GM18499 (cell line): Measurements from ENCODE around the gene SLAMF1.
"Not testable (repeated sequence)": the region's sequence is repeated elsewhere in the genome, so short reads cannot be mapped to it uniquely, and the experiment has no call there.

Experiments
- ATAC-seq: cut with Tn5 transposase; IDR thresholded peaks from one replicate; pipeline ENCODE4 v1.9.1; 2021; ENCODE audit warnings: moderate number of reproducible peaks; ENCODE audit not compliant: insufficient read depth, unreplicated experiment

Gene SLAMF1

DNA sequence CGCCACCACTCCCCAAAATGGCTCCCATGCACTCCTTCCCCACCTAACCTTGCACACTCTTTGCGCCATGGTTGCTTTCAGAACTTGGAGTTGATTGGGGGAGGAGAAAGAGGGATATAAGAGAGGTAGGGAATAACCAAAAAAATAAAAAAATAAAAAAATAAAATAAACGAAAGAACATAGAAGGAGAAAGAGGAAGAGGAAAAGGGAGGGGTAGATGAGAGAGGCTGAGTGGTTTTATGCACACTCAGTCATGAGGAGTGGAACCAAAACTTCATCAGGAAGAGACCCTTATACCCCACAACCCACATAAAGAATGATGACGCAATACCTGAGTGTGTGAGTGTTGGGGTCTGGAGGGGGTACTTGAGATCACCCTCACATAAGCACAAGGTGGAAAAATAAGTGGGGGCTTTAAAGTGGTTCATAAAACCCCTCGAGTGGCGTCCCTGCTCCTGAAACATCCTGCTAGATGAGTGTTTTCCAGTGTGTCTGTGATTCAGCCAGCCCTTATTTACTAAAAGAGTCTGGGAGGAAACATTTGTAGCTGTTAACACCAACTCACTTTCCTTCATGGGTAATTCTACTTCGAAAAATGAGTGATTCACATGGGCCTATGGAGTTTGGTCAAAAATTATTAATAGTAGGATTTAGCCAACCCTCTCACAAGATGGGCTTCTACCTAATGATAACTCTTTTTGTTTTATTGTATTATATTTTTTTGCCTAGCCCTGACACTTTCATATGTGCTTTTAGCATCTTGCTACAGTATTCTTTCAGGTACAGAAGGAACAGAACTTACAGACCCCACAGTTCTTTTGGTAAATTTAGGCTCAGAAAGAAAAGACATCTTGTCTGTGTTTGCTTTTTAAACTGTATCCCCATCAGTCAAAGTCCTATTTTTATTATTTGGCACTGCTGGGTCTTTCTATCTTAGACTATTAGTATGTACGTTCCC is 5.2 kb downstream of the SLAMF1 start:
- ATAC-seq, result no peak

DNA sequence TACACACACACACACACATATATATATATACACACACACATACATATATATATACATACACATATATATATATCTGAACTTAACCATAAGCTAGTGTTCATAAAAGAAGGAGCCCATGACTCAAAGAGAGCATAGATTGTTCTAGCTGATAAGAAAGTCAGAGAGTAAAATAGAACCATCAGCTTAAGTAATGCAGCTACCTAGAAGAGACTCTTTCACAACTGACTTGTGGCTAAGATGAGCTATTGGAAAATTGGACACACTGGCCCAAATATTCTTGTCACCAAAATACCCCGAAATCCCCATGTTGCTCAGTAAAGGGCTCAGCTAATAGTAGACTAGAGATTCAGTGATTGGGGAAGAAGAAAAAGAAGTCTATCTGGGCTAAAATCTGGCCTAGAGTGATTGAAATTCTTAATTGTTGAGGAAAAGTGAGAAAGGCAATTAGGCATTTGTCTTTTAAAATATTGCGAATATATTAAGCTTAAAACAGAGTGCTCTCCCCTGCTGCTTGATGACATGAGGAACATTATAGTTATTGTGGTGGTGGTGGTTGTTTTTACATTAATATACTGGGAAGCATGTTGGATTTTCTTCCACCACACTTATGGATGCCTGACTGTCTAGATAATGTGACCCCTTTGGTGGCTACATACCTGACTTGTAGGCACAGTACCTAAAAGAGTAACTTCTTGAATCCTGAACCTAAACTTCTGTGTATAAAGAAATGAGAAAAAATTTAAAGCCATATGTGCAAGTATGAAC is 6.3 kb downstream of the SLAMF1 start:
- ATAC-seq, result no peak

DNA sequence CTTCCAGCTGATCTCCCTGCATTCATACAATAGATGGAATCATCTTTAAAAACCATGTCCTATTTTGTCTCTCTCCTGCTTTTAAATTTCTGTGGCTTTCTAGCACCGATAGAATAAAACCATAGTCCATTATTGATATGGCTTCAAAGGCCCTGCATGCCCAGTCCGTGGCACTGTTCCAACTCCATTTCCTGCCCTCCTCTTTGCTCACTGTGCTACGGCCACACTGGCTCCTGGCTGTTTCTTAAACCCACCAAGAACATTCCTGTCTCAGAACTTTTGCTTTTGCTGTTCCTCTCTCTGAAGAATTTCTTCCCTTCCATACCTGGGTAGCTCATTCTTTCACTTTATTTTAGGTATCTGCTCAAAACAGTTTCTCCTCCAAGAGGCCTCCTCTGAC is 7.2 kb downstream of the SLAMF1 start:
- no peak for ATAC-seq

- no peak for ATAC-seq
Observed at GRCh38 chr1:160638926-160639325, 7.9 kb downstream of the SLAMF1 start.

DNA sequence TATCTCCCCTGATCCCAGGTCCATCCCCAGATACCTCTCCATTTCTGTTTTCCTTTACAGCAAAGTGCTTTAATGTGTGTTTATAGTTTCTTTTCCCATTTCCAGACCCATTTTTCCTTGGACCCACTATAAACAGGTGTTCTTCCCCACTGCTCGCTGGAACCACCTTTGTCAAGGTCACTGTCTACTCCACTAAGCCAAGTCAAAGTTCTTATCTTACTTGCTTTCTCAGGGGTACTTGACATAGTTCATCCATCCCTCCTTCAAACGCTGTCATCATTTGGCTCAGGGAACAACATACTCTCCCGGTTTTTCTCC is 8.3 kb downstream of the SLAMF1 start:
- no peak for ATAC-seq

DNA sequence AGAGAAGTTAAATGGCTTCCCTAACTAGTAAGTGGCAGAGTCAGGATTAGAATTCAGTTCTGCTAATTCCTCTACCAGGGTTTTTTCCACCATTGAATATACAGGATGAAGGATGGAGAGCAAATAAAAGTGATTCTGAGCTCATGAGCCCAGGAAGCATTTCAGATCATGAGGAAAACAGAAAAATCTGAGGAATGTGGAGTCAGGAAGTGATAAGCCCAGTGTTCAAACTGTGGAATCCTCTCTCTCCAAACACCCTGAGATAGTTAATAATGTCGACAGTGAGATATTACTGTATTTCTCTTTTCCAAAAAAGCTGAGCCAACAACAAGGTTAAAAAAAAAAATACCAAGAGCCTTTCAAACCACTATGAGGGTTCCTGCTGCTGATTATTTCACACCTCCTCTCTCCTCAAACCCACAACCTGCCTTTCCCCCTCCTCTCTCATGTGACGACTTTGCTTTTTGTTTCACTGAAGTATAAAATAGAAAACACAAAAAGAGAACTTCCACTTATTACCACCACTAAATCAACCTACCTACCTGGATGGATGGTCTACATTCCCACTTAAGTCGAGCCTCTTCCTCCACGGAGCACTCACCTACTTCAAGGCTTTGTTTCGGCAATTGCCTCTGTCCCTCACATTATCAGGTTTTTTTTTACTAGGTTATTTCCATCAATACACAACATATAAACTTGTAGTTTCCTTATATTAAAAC is 8.9 kb downstream of the SLAMF1 start:
- ATAC-seq, result no peak

DNA sequence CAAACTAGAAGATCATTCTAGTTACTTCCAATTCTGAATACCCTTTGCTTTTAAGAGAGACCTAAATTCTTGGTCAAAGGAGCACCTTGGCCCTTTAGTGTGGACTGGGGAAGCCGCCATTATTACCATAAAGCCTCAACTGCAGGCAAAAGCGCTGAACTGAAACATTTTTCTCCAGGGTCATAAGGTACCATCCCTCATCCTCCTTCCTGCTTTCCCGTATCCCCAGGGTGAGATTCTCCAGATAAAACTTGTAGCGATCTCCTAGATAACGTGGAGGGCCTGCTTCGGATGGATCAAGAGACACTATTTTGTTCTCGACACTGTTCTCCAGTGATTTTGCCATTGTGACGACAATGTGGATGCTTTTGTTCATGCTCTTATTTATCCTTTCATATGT is 9.8 kb downstream of the SLAMF1 start:
- no peak for ATAC-seq

- no peak for ATAC-seq
Observed at GRCh38 chr1:160636547-160636946, 10.3 kb downstream of the SLAMF1 start.

DNA sequence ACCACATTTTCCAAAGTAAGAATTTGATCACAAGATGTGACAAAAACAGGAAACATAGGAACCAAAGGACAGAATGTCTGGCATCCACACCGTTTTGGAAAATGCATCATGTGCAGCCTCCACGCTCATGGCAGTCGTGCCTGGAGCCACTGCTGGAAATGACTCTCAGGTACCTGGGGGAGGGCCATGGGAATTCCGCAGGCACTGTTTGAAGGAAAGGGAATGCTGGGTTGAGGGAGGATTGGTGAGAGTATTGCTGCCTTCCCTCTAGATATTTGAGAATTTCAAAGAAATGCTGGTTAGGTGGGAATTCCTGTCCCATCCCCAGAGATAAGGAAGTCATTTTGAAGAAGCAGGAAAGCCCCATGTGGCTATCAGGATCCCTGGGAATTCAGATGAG is 10.8 kb downstream of the SLAMF1 start:
- no peak for ATAC-seq

- no peak for ATAC-seq
Observed at GRCh38 chr1:160634543-160635491, 12.0 kb downstream of the SLAMF1 start.

- ATAC-seq, result no peak
Observed at GRCh38 chr1:160633330-160633903, 13.4 kb downstream of the SLAMF1 start.

DNA sequence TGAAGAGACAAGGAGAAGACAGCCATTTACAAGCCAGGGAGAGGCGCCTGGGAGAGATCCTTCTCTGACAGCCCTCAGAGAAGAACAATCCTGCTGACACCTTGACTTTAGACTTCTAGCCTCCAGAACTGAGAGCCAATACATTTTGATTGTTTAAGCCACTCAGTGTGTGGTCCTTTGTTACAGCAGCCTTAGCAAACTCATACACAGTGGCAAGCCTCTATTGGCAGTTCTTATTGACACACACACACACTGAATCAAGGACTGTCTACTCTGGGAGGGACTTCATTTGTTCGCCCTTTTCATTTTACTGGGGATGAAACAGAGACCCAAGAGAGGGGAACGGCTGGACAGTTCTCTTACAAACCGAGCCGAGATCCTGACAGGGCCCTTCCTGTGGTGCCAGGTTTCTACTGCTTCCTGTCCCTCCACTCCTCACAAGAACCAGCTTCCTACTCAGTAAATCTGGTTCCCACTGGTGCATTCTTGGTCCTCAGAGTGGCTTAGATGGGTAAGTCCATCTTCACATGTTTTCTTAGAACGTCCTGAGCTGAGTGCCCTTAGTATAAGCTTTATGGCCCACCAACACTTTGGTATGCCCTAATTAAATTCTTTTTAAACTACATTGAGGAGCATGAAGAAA is 14.7 kb downstream of the SLAMF1 start:
- ATAC-seq, result no peak

- no peak for ATAC-seq
Observed at GRCh38 chr1:160630523-160631451, 16.1 kb downstream of the SLAMF1 start.

- no peak for ATAC-seq
Observed at GRCh38 chr1:160629286-160630210, 17.3 kb downstream of the SLAMF1 start.

GRCh38 chr1:160628799-160629263 is 18.0 kb downstream of the SLAMF1 start:
- no peak for ATAC-seq

GRCh38 chr1:160627677-160628289 is 19.1 kb downstream of the SLAMF1 start:
- not testable (repeated sequence) for ATAC-seq
